HG03469 (cell line): ENCODE results near the gene OR1D5.
"Not testable (repeated sequence)": the region's sequence is repeated elsewhere in the genome, so short reads cannot be mapped to it uniquely, and the experiment has no call there.

Source experiments
- ATAC-seq: cut with Tn5 transposase; IDR thresholded peaks from one replicate; pipeline ENCODE4 v1.9.1; 2021; ENCODE audit warnings: mild to moderate bottlenecking, moderate library complexity, moderate number of reproducible peaks; ENCODE audit not compliant: unreplicated experiment

OR1D5 gene

GRCh38 chr17:3063507-3063906 lies at the start of gene OR1D5:
OR1D5 (minus strand) TSS chr17:3063607; CDS start chr17:3063607, 0 bp downstream.
- not testable (repeated sequence) for ATAC-seq

- no peak for ATAC-seq
These were observed 40.9 kb upstream of the OR1D5 start, which contains the start of gene OR1D2 for GRCh38 chr17:3104322-3104721. OR1D2 (minus strand) TSS chr17:3104422; CDS start chr17:3092996, 11,426 bp downstream.

- ATAC-seq: not testable (repeated sequence)
These were observed 10.4 kb upstream of the OR1D5 start for GRCh38 chr17:3073850-3074249.

DNA sequence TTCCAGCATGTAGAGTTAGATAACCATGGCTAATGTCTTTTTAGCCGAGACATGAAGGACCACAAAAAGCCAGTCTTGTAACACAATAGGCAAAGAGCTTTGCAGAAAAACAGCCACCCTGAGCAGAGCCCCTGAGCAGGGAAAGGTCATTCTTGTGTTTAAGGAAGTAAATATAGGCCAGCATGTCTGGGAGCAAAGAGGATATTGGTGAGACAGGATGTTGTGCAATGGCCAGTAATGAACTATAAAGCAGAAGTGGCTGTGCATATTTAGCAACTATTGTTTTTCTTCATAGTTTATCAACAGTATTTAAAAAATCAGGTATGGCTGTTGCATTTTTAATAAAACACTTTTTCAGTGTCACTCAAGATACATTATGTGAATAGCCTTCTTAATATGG lies 1.8 kb upstream of the OR1D5 start:
- ATAC-seq: not testable (repeated sequence)

- ATAC-seq: not testable (repeated sequence)
These were observed 506 bp downstream of the OR1D5 start for GRCh38 chr17:3062824-3063377.

DNA sequence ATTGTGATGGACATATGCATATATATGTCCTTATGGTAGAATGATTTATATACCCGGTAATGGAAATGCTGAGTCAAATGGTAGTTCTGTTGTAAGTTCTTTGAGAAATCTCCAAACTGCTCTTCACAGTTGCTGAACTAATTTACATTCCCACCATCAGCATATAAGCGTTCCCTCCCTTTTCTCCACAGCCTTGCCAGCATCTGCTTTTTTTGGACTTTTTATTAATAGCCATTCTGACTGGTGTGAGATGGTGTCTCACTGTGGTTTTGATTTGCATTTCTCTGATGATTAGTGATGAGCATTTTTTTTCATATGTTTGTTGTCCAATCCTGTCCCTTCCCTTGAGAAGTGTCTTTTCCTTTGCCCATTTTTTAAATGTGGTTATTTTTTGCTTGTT lies 8.5 kb downstream of the OR1D5 start:
- ATAC-seq: not testable (repeated sequence)

DNA sequence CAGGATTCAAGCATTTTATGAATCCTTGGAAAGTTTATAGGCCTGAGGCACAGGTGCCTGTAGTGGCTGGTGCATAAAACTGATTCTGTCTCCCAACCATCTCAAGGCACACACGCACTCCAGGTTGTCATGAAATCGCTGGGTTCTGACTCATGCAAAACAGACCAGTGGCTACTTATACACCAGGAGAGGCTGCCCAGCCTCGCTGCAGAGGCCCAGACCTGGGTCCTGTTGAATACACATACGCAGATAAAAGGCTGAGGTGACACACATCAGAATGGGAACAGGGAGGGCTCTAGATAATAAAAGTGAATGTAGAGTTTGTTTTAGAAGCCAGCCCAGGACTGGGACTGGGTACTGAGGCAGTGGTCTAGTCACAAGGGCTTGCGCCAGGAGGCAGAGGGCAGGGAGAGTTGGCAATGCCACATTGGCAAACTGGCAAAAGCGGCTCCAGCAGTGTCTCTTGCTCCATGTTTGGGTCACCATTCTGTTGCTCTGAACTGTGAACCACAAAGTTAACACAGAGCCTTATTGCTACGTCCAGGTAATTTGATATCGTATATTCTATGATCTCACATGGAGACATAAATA lies 13.6 kb downstream of the OR1D5 start:
- no peak for ATAC-seq

DNA sequence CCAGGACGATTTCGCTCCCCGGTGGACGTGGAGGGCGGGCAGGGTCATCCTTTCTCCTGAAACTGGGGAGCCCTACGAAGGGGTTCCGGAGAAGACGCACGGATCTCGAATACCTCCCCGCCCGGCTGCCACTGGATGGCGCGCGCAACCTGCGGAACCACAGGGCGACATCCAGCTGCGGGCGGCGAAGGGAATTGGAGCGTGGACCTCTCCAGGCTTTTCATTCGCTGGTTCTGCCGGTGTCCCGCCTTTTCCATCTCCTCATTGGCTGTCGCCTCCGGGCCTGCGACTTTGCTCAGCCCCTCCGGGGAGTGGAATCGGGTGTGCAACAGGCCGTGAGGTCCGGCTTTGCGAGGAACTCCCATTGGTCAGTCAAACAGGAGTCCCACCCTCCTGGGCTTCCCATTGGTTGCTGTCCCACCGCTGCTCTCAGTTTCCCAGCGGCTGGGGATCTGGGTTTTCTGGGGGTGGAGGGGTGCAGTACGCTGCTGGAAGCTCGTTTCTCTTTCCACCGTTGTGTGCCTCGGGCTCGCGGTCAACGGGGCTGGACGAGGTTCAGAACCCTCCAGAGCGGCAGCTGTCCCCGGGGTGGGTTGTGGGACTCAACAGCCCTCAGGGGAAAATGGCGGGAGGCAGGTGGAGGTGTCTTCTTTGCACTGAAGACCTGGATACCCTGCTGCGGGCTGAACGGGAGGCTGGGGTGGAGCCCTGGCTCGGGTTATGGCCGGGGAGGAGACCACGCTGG lies 14.5 kb downstream of the OR1D5 start:
- peak; percentile 88 for ATAC-seq

DNA sequence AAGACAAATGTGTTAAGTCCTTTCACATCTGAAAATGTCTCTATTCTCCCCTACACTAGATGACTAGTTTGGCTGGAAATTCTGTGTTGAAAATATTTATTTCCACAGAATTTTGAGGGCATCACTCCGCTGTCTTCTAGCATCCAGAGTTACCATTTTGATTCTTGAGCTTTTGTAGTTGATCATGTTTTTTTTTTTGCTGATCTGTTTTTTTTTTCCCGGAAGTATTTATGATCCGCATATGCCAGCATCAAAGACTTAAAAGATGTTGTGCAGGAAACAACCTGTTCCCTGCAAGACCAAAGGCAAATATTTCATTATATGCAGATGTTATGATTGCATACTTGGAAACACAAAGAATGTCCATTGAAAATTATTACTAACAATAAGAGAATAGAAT lies 16.7 kb downstream of the OR1D5 start:
- no peak for ATAC-seq

GRCh38 chr17:3043737-3044365 lies 19.6 kb downstream of the OR1D5 start:
- ATAC-seq: no peak

DNA sequence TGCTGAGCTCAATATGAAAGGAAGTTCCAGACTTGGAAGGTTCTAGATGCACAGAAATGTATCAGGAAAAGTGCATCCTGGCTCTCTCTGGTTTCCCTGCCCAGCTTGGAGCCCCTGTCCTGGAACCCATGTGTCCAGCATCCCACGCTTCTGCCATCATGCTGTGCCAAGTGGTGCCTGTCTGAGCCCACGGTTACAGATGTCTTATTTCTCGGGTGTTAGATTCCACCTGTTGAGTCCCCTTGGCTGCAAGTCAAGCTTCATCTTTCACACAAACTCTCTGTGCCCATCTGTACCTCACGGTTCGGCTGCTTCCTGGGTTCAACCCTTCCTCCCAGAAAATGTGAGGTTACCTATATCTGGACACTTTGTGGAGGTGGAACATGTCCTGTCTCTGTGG lies 22.5 kb downstream of the OR1D5 start:
- ATAC-seq: no peak

- ATAC-seq: no peak
These were observed 23.7 kb downstream of the OR1D5 start for GRCh38 chr17:3039736-3040135.

GRCh38 chr17:3038941-3039340 lies 24.5 kb downstream of the OR1D5 start:
- no peak for ATAC-seq

DNA sequence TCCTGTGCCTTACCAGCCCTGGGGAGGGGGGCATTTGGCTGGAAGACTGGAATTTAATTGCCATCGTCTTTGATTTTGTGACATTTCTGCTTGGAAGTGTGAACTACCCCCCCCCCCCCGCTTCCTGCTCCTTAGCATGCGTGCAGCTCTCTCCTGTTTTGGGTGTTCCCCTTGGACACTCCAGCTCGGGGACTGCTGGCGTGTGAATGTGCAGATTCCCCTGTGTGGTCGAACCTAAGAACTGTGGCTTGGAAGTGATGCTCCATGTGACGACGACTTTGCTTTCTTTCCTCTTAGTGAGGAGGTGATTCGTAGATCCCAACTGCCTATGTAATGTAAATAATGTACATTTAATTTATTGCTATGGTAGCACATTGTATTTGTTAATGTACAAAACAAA lies 26.1 kb downstream of the OR1D5 start:
- no peak for ATAC-seq

DNA sequence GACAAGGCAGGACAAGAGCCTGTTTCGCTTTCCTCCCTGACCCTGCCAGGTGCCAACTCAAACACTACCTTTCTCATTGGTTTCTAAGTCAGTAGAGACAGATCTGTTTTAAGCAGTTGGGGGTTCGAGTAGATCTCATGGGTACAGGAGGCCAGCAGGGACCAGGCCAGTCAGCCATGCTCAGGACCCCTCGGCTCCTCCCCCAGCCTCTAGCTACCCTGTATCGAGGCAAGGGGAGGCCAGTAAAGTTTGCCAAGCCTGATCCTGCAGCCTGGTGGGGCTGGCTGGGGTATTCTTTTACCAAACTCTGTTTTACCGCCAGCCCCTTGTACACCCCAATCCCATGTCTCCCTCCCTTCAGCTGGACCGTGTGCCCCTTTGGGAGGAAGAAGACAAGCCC lies 26.6 kb downstream of the OR1D5 start:
- ATAC-seq: no peak

DNA sequence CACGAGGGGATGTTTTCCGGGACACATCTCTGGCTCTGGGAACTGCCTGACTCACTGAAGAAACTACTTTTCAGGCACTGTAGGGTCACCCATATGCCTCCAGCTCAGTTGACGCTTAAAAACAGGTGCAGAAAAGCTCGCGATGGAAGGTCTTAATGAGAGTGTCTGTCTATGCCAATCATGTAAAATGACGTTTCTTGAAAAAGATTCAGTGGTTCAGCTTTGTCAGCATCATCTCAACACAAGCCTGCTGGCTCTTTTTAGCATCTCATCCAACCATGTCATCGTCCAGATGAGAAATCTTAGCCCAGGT lies 27.5 kb downstream of the OR1D5 start:
- no peak for ATAC-seq

GRCh38 chr17:3035256-3035967 lies 28.0 kb downstream of the OR1D5 start:
- ATAC-seq: no peak

DNA sequence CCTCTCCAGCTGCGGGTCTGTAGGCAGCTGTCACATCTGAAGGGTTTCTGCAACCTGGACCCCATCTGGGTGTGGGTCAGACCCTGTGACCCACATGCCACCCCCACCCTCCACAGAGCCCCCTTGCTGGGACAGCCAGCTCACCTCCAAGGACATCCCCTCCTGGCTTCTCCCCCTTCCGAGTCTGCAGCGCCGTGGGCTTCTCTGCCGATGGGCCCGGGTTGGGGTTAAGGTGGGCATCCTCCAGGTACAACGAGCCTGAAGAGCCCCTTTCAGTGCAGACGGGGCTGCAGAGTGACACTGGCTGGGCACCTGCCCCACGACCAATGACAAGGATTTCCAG lies 28.9 kb downstream of the OR1D5 start:
- ATAC-seq: no peak

DNA sequence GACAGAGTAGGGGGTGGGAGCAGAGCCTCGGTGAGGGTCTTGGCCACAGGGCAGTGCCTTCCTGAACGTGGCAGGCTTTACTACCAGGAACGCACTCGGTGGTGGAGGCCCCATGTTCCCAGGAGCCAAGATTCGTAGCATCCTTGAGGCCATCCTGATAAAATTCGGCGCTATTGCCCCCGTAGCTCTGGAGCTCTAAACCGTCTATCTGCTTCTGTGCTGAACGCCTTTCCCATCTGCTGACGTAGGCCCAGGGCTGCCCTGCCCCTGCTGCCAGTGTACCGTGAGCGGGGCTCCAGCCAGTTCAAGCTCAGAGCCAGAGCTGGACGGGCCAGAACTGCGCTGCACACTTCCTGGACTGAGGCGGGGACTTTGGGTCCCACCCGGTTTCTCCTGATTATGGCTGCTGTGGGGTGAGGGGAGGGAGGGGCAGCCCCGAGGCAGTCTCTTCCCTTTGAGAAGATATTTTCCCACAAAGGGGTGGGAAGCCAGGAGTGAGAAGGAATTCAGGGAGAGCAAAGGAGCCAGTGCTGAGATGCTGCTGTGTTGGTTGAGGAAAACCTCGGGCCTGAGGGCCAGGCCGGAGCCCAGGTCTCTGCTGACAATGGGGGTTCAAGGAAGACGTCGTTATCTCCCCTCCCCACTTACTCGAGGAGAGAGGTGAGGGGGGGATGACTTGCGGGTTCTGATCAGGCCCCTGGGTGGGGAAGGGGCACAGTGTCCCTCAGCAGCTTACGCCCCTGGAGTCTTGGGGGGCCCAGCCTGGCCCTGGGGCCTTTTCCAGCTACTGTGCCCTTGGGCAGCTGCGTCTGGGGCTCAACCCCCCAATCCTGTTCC lies 29.4 kb downstream of the OR1D5 start:
- no peak for ATAC-seq

- no peak for ATAC-seq
These were observed 30.2 kb downstream of the OR1D5 start for GRCh38 chr17:3033248-3033640.
